Liver (tissue), 9 donors: ENCODE results near the gene DEK. TPM values are rescaled to one million over a fixed set of nuclear protein-coding genes. Genes with fewer than 3 reads are reported as not detected.
A peak's percentile ranks its signal among the peaks of the same experiment; 100 is the strongest.

Experiments used
- DNase-seq: peaks from one replicate; pipeline ENCODE4 v3.0.0-alpha.2; 2017; ENCODE audit warnings: low spot score
- H3K27ac ChIP-seq, 2 donors: one replicate each; pipeline ENCODE4 v1.7.0; 2013; ENCODE audit warnings: inconsistent platforms in 2 of 2, low read length in 2 of 2, control low read depth in 1 of 2, low read depth in 1 of 2, mild to moderate bottlenecking in 1 of 2
- H3K27me3 ChIP-seq, 4 donors: one replicate each; pipeline versions ENCODE4 v1.6.1 to v1.7.0; 2013; ENCODE audit warnings: low read length in 3 of 4, inconsistent platforms in 1 of 4, mild to moderate bottlenecking in 1 of 4, moderate library complexity in 1 of 4; ENCODE audit not compliant: control insufficient read depth in 4 of 4, insufficient read depth in 4 of 4
- H3K36me3 ChIP-seq, 4 donors: one replicate each; pipeline versions ENCODE4 v1.6.1 to v1.7.0; 2013; ENCODE audit warnings: low read length in 3 of 4, mild to moderate bottlenecking in 3 of 4, low read depth in 1 of 4, moderate library complexity in 1 of 4; ENCODE audit not compliant: control insufficient read depth in 4 of 4, insufficient read depth in 3 of 4
- H3K4me1 ChIP-seq, 4 donors: one replicate each; pipeline versions ENCODE4 v1.6.1 to v1.7.0; 2013; ENCODE audit warnings: low read length in 3 of 4, mild to moderate bottlenecking in 3 of 4, moderate library complexity in 1 of 4; ENCODE audit not compliant: control insufficient read depth in 4 of 4, insufficient read depth in 4 of 4
- H3K4me3 ChIP-seq, 3 donors: one replicate each; pipeline versions ENCODE4 v1.6.1 to v1.7.0; 2013; ENCODE audit warnings: low read length in 3 of 3, control low read depth in 1 of 3, low read depth in 1 of 3, mild to moderate bottlenecking in 1 of 3
- H3K9ac ChIP-seq, 2 donors: one replicate each; pipeline ENCODE4 v1.7.0; 2013; ENCODE audit warnings: low read length in 2 of 2, mild to moderate bottlenecking in 2 of 2, moderate library complexity in 2 of 2, control low read depth in 1 of 2, low read depth in 1 of 2
- H3K9me3 ChIP-seq, 4 donors: one replicate each; pipeline versions ENCODE4 v1.6.1 to v1.7.0; 2013; ENCODE audit warnings: low read length in 3 of 4; ENCODE audit not compliant: control insufficient read depth in 4 of 4
- ATF3 ChIP-seq: IDR thresholded peaks from 2 replicates; pipeline ENCODE4 v1.6.1; 2016; ENCODE audit warnings: antibody characterized with exemption
- CTCF ChIP-seq: fragments of 150-350 bp; IDR thresholded peaks from 2 replicates; pipeline ENCODE4 v1.5.1; 2017; ENCODE audit warnings: improper control_type of control experiment, low read depth, low read length; ENCODE audit not compliant: missing input control
- FOXA1 ChIP-seq: IDR thresholded peaks from 2 replicates; pipeline ENCODE4 v1.6.1; 2016; ENCODE audit warnings: antibody characterized with exemption
- FOXA2 ChIP-seq: IDR thresholded peaks from 2 replicates; pipeline ENCODE4 v1.6.1; 2016; ENCODE audit warnings: antibody characterized with exemption
- GABPA ChIP-seq, 2 donors: IDR thresholded peaks in 1 of 2; conservative IDR thresholded peaks in 1 of 2; 2 replicates each; pipeline ENCODE4 v1.6.1; 2016; ENCODE audit warnings: antibody characterized with exemption in 2 of 2, mild to moderate bottlenecking in 1 of 2, moderate library complexity in 1 of 2
- HNF4G ChIP-seq: IDR thresholded peaks from 2 replicates; pipeline ENCODE4 v1.6.1; 2016; ENCODE audit warnings: antibody characterized with exemption
- JUND ChIP-seq, 2 donors: IDR thresholded peaks; 2 replicates each; pipeline ENCODE4 v1.6.1; 2016; ENCODE audit warnings: antibody characterized with exemption in 2 of 2
- NR2F2 ChIP-seq: IDR thresholded peaks from 2 replicates; pipeline ENCODE4 v1.6.1; 2016; ENCODE audit warnings: antibody characterized with exemption
- RAD21 ChIP-seq, 2 donors: IDR thresholded peaks; 2 replicates each; pipeline ENCODE4 v1.6.1; 2016; ENCODE audit warnings: antibody characterized with exemption in 2 of 2, mild to moderate bottlenecking in 2 of 2
- RXRA ChIP-seq, 2 donors: IDR thresholded peaks; 2 replicates each; pipeline ENCODE4 v1.6.1; 2017 to 2018; ENCODE audit warnings: antibody characterized with exemption in 2 of 2, mild to moderate bottlenecking in 1 of 2
- SP1 ChIP-seq: IDR thresholded peaks from 2 replicates; pipeline ENCODE4 v1.6.1; 2018; ENCODE audit warnings: antibody characterized with exemption, mild to moderate bottlenecking
- TAF1 ChIP-seq: conservative IDR thresholded peaks from 2 replicates; pipeline ENCODE4 v1.6.1; 2016; ENCODE audit warnings: antibody characterized with exemption, mild to moderate bottlenecking
- WGBS: extraction: QIAGEN DNeasy Blood & Tissue Kit; methylation state at CpG from one replicate; pipeline ENCODE4 v1.1.7; 2013; 5-methylcytosine and 5-hydroxymethylcytosine counted together
- polyA plus RNA-seq, 2 donors: library from polyadenylated mRNA; stranded (reverse) in 1 of 2; unstranded in 1 of 2; fragments of 200-250 nt in 1 of 2; fragments of >200 nt in 1 of 2; fragmentation: Nextera tagmentation in 1 of 2; extraction: Ambion mirVana in 1 of 2; gene quantifications; one replicate each; pipeline versions ENCODE4 v1.2.1 to v1.2.3, GENCODE V29; 2013 to 2015
- total RNA-seq, 2 donors: library from RNA; depleted of rRNA; stranded (reverse); fragments of >200 nt; gene quantifications; one replicate each; pipeline ENCODE4 v1.2.3, GENCODE V29; 2014
- TF ChIP-seq, protein P1 (sequence below): IDR thresholded peaks from 2 replicates; pipeline ENCODE4 v1.6.1; 2016; ENCODE audit warnings: antibody characterized with exemption
- TF ChIP-seq, protein P2 (sequence below): IDR thresholded peaks from 2 replicates; pipeline ENCODE4 v1.6.1; 2016; ENCODE audit warnings: antibody characterized with exemption, mild to moderate bottlenecking
- donor health status: healthy.
- donor health status: healthy.
- donor health status: healthy.
- donor health status: healthy.
- donor health status: healthy.

The DEK gene
- total and polyA plus RNA-seq, 4 donors: 19.7 to 92.6 (median 26.8) TPM

- Histone ChIP-seq H3K4me1 (peaks cover 4 to 25% (median 10%) of the 10 kb centered on the region in 4 donors), H3K4me3 (no peak overlapping the region), H3K27me3 (no peaks in the 10 kb centered on the region), H3K27ac (no peak overlapping the region), H3K9ac (no peak overlapping the region), H3K9me3 (no peaks in the 10 kb centered on the region), H3K36me3 (no peaks in the 10 kb centered on the region)
- DNase-seq: no peak
- 97% methylated on average over 11 of the region's 11 CpGs for WGBS
- TF ChIP-seq, protein P1, sequence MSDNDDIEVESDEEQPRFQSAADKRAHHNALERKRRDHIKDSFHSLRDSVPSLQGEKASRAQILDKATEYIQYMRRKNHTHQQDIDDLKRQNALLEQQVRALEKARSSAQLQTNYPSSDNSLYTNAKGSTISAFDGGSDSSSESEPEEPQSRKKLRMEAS: no peak
- no peak for TF ChIP-seq RAD21 (IDR thresholded peaks at IDR 0.05)
- TF ChIP-seq GABPA (IDR thresholded peaks at IDR 0.05 in 1 of 2, conservative IDR thresholded peaks at IDR 0.05 in 1 of 2): no peak
- TF ChIP-seq HNF4G: no peak
Measured at GRCh38 chr6:18266523-18266912, 2.2 kb upstream of the DEK start.

GRCh38 chr6:18265787-18266522 lies 1.6 kb upstream of the DEK start:
- H3K4me3 ChIP-seq: no peak overlapping the region
- H3K9ac ChIP-seq: no peak overlapping the region
- no peaks in the 10 kb centered on the region for H3K9me3 ChIP-seq
- DNase-seq: no peak
- H3K27ac ChIP-seq: no peak overlapping the region
- H3K4me1 ChIP-seq: peaks cover 6 to 30% (median 10%) of the 10 kb centered on the region in 4 donors
- no peaks in the 10 kb centered on the region for H3K27me3 ChIP-seq
- H3K36me3 ChIP-seq: no peaks in the 10 kb centered on the region
- TF ChIP-seq RXRA (IDR thresholded peaks at IDR 0.05): no peak
- TF ChIP-seq FOXA1: no peak
- TF ChIP-seq, protein P1: no peak
- TF ChIP-seq ATF3: no peak
- TF ChIP-seq CTCF: no peak
- no peak for TF ChIP-seq SP1
- TF ChIP-seq NR2F2: no peak
- TF ChIP-seq FOXA2: no peak
- TF ChIP-seq JUND (IDR thresholded peaks at IDR 0.05): no peak
- TF ChIP-seq TAF1: no peak
- TF ChIP-seq RAD21 (IDR thresholded peaks at IDR 0.05): no peak
- WGBS: 98% methylated on average over 14 of the region's 14 CpGs

GRCh38 chr6:18264923-18265377 lies 620 bp upstream of the DEK start:
- H3K9ac ChIP-seq: peak overlapping the region; percentile 48 to 90
- TF ChIP-seq, protein P2, sequence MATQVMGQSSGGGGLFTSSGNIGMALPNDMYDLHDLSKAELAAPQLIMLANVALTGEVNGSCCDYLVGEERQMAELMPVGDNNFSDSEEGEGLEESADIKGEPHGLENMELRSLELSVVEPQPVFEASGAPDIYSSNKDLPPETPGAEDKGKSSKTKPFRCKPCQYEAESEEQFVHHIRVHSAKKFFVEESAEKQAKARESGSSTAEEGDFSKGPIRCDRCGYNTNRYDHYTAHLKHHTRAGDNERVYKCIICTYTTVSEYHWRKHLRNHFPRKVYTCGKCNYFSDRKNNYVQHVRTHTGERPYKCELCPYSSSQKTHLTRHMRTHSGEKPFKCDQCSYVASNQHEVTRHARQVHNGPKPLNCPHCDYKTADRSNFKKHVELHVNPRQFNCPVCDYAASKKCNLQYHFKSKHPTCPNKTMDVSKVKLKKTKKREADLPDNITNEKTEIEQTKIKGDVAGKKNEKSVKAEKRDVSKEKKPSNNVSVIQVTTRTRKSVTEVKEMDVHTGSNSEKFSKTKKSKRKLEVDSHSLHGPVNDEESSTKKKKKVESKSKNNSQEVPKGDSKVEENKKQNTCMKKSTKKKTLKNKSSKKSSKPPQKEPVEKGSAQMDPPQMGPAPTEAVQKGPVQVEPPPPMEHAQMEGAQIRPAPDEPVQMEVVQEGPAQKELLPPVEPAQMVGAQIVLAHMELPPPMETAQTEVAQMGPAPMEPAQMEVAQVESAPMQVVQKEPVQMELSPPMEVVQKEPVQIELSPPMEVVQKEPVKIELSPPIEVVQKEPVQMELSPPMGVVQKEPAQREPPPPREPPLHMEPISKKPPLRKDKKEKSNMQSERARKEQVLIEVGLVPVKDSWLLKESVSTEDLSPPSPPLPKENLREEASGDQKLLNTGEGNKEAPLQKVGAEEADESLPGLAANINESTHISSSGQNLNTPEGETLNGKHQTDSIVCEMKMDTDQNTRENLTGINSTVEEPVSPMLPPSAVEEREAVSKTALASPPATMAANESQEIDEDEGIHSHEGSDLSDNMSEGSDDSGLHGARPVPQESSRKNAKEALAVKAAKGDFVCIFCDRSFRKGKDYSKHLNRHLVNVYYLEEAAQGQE: no peak
- TF ChIP-seq JUND (IDR thresholded peaks at IDR 0.05): peak in 1 of 2 donors; percentile 32
- no peaks in the 10 kb centered on the region for H3K9me3 ChIP-seq
- no peaks in the 10 kb centered on the region for H3K27me3 ChIP-seq
- 5% methylated on average over 11 of the region's 11 CpGs for WGBS
- peak overlapping the region; percentile 97 to 99 for H3K27ac ChIP-seq
- H3K36me3 ChIP-seq: peaks cover 0 to 3% (median 1%) of the 10 kb centered on the region in 4 donors
- peaks cover 7 to 30% (median 12%) of the 10 kb centered on the region in 4 donors for H3K4me1 ChIP-seq
- no peak for DNase-seq
- peak overlapping the region; percentile 70 to 98 (median 77) for H3K4me3 ChIP-seq
